Right renal pelvis (tissue), 4 donors: Measurements from ENCODE around the gene NUDT4. TPM values are rescaled to one million over a fixed set of nuclear protein-coding genes. Genes with fewer than 3 reads are reported as not detected.
"Not testable (repeated sequence)": the region's sequence is repeated elsewhere in the genome, so short reads cannot be mapped to it uniquely, and the experiment has no call there.

ENCODE experiments used
- DNase-seq, 4 donors: peaks; one replicate each; pipeline ENCODE4 v3.0.0-alpha.2; 2013; ENCODE audit warnings: low read depth in 4 of 4, low spot score in 3 of 4, missing footprints in 1 of 4
- polyA plus RNA-seq, 4 donors: library from polyadenylated mRNA; unstranded; fragments of 120-200 nt; gene quantifications; one replicate each; pipeline ENCODE4 v1.2.1, GENCODE V29; 2013; ENCODE audit not compliant: insufficient read length in 4 of 4

NUDT4 gene
- polyA plus RNA-seq, 4 donors: 118 to 170 (median 155) TPM

GRCh38 chr12:93365616-93366405 is 11.9 kb upstream of the NUDT4 start:
- no peak for DNase-seq

GRCh38 chr12:93366422-93366821 is 11.3 kb upstream of the NUDT4 start:
- no peak for DNase-seq

GRCh38 chr12:93368766-93369165 is 9.0 kb upstream of the NUDT4 start:
- no peak for DNase-seq

GRCh38 chr12:93369505-93369904 is 8.2 kb upstream of the NUDT4 start:
- no peak for DNase-seq

- no peak for DNase-seq
These were observed 6.8 kb upstream of the NUDT4 start for GRCh38 chr12:93370947-93371346.

GRCh38 chr12:93373961-93374656 is 3.6 kb upstream of the NUDT4 start:
- DNase-seq: no peak

GRCh38 chr12:93375906-93376305 is 1.8 kb upstream of the NUDT4 start:
- no peak for DNase-seq

GRCh38 chr12:93376436-93377251 is 1.1 kb upstream of the NUDT4 start:
- no peak for DNase-seq

GRCh38 chr12:93378196-93378997 is 672 bp downstream of the NUDT4 start:
- not testable (repeated sequence) for DNase-seq

GRCh38 chr12:93378998-93379325 is 1.2 kb downstream of the NUDT4 start:
- DNase-seq: no peak

- DNase-seq: no peak
These were observed 1.7 kb downstream of the NUDT4 start for GRCh38 chr12:93379326-93379980.

GRCh38 chr12:93379981-93380361 is 2.2 kb downstream of the NUDT4 start:
- DNase-seq: no peak

GRCh38 chr12:93380480-93381121 is 2.9 kb downstream of the NUDT4 start:
- DNase-seq: no peak

- DNase-seq: no peak
These were observed 3.6 kb downstream of the NUDT4 start for GRCh38 chr12:93381161-93381975.

GRCh38 chr12:93381976-93382437 is 4.3 kb downstream of the NUDT4 start:
- not testable (repeated sequence) for DNase-seq

GRCh38 chr12:93387780-93388179 is 10.1 kb downstream of the NUDT4 start:
- DNase-seq: no peak

- DNase-seq: no peak
These were observed 12.3 kb downstream of the NUDT4 start for GRCh38 chr12:93390031-93390430.

- no peak for DNase-seq
These were observed 13.0 kb downstream of the NUDT4 start for GRCh38 chr12:93390549-93391297.
